Activated naive CD4-positive, alpha-beta T cell (primary cell): Measurements from ENCODE around the gene HHIPL2.
"Not testable (repeated sequence)": the region's sequence is repeated elsewhere in the genome, so short reads cannot be mapped to it uniquely, and the experiment has no call there.

Experiments
- DNase-seq, 4 experiments: peaks; one replicate each; lab custom pipeline; 2025; lab: John Stamatoyannopoulos, UW

Gene HHIPL2

GRCh38 chr1:222539951-222540597 is 7.8 kb downstream of the HHIPL2 start:
- no peak for DNase-seq

- no peak for DNase-seq
Observed at GRCh38 chr1:222535455-222535854, 12.4 kb downstream of the HHIPL2 start.

DNA sequence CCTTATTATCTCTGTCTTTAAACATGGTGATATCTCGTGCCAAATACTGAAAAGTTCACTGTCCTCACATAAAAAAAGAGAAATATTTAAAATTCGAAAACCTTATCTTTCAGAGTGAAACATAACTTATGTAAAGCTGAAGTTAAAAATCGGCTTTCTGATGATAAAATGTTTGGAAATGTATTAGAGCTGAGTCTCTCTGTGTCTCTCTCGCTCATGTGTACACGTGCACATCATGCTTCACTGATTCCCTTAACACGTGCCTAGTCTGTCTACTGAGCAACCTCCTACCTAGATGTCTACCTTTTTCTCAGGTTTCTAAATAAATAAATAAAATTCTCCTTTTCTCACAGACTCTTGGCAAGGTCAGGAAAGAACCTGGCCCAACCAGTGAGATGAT is 17.1 kb downstream of the HHIPL2 start:
- no peak for DNase-seq

GRCh38 chr1:222529916-222530315 is 18.0 kb downstream of the HHIPL2 start:
- no peak for DNase-seq

DNA sequence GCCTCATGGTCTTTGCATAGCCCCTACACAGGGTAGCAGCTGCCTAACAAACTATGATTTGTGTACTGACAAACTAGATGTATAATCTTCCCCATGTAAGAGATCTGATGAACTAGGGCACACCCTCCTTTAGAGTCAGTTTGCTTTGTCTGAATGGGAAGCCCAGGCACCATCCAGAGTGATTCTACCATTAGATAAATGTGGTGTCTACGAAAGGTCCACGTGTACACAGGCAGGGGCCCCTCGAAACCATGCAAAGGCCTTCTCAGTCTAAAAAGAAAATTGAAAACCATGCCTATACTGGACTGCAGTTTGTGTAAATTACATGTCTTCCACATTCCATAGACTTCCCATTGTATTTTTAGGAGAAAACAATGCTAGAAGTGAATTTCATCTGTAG is 18.7 kb downstream of the HHIPL2 start:
- no peak for DNase-seq

DNA sequence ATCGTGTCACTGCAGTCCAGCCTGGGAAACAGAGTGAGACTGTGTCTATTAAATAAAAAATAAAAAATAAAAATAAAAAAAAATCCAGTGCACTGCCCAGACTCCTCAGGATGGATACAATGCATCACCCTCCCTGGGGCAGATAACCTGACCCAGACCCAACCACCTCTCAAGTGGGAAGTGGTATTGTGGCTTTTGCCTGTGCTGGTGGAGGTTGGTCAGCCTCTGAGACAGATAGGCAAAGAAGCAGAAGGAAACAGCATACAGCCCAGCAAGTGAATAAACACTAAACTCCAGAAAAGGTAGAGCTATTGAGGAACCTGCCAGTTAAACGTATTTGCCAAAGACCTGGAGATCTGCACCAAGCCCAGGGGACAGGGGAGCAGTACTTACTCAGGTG is 22.0 kb downstream of the HHIPL2 start:
- no peak for DNase-seq

DNA sequence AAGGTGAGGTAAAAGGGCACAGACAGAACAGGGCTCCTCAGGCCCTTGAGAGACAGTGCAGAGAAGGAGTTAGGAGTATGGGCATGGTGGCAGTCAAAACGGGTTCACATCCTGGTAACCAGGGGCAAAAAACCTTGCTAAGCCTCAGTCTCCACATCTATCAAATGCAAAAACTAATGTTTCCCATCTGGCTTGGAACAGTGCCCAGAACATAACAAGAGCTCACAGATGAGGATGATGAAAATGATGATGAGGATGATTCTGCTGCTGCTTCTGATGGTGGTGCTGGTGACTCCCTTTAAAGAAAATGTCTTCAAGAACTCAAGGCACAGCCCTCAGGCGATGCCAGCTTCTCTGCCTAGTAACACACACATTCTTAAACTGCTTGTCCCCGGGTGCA is 24.1 kb downstream of the HHIPL2 start:
- no peak for DNase-seq

- DNase-seq, result no peak
Observed at GRCh38 chr1:222522105-222522915, 25.6 kb downstream of the HHIPL2 start.

GRCh38 chr1:222521299-222522104 is 26.4 kb downstream of the HHIPL2 start:
- no peak for DNase-seq

GRCh38 chr1:222489496-222489895 is 58.4 kb downstream of the HHIPL2 start:
- not testable (repeated sequence) for DNase-seq

DNA sequence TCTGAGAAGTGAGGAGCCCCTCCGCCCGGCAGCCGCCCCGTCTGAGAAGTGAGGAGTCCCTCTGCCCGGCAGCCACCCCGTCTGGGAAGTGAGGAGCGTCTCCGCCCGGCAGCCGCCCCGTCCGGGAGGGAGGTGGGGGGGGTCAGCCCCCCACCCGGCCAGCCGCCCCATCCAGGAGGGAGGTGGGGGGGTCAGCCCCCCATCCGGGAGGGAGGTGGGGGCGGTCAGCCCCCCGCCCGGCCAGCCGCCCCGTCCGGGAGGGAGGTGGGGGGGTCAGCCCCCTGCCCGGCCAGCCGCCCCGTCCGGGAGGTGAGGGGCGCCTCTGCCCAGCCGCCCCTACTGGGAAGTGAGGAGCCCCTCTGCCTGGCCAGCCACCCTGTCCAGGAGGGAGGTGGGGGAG is 60.1 kb downstream of the HHIPL2 start:
- not testable (repeated sequence) for DNase-seq

- DNase-seq, result not testable (repeated sequence)
Observed at GRCh38 chr1:222484005-222484404, 63.9 kb downstream of the HHIPL2 start.

DNA sequence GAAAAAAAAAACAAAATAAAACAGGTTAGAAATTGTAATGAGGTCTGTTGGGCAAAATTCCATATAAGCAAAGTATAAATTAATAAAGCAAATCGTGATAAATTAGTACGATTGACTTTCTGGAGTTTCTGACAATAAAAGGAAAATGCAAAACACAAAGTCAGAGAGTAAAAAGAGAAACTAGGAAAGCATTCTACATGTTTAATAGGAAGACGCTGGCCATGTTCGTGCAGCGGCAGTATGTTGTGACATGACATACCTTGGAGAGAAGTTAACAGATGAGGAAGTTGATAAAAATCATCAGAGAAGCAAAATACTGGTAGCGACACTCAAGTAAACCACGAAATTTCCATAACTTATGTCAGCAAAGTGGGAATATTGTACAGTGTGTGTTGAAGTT is 68.3 kb downstream of the HHIPL2 start:
- not testable (repeated sequence) for DNase-seq

DNA sequence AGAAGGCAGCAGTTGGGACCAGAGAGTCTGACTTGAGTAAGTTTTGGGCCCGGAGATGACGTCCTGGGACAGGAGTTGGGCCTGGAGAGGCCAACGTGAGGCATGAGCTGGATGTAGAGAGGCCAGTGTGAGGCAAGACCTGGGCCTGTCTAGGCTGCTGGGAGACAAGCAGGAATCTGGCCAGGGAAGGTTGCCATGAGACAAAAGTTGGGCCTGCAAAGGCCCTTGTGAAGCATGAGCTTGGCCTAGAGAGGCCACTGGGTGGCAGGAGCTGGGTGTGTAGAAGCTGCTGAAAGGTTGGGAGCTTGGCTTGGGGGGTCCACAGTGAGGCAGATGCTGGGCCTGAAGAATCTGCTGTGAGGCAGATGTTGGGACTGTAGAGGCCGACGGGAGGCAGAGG is 71.5 kb downstream of the HHIPL2 start:
- not testable (repeated sequence) for DNase-seq

- not testable (repeated sequence) for DNase-seq
Observed at GRCh38 chr1:222473717-222474116, 74.2 kb downstream of the HHIPL2 start.

DNA sequence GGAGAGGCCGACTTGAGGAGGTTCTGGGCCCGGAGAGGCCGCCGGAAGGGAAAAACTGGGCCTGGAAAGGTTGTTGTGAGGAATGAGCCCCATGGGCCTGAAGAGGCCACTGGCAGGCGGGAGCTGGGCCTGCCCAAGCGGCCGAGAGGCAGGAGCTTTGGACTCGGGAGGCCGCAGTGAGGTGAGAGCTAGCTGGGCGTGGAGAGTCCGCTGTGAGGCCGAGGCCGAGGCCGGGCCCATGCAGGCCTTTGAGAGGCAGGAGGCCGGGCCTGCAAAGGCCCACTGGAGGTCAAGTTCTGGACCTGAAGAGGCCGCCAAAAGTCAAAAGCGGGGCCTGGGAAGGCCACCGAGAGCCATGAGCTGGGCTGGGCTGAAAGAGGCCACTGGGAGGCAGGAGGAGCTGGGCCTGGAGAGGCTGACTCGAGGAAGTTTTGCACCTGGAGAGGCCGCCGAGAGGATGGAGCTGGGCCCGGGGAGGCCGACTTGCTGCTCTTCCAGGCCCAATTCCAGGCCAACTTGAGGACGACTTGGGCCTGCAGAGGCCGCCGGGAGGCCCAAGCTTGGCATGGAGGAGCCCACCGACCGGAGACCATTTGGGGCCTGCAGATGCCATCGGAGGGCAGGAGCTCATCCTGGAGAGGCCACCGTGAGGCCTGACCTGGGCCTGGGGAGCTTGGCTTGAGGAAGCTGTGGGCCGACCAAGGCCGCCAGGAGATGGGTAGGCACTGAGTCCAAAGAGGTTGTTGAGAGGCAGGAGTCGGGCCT is 74.9 kb downstream of the HHIPL2 start:
- DNase-seq, result not testable (repeated sequence)
